Ascending aorta (tissue), 2 donors: ENCODE measurements around the gene MT1A. TPM values are rescaled to one million over a fixed set of nuclear protein-coding genes. Genes with fewer than 3 reads are reported as not detected.

Experiments
- DNase-seq, 2 donors: peaks; one replicate each; pipeline ENCODE4 v3.0.0-alpha.2; 2019; ENCODE audit warnings: low spot score in 2 of 2
- H3K27ac ChIP-seq, 2 donors: fragments of 200-600 bp; sonication (generic); one replicate each; pipeline ENCODE4 v1.5.1; 2016 to 2017; ENCODE audit warnings: mild to moderate bottlenecking in 1 of 2
- H3K27me3 ChIP-seq: fragments of 200-600 bp; sonication (generic); one replicate; pipeline ENCODE4 v1.5.1; 2017
- H3K36me3 ChIP-seq, 2 donors: fragments of 200-600 bp; sonication (generic); one replicate each; pipeline ENCODE4 v1.5.1; 2016
- H3K4me1 ChIP-seq, 2 donors: fragments of 200-600 bp; sonication (generic); one replicate each; pipeline ENCODE4 v1.5.1; 2016 to 2017; ENCODE audit warnings: mild to moderate bottlenecking in 1 of 2
- H3K4me3 ChIP-seq, 2 donors: fragments of 200-600 bp; sonication (generic); one replicate each; pipeline ENCODE4 v1.5.1; 2016 to 2017; ENCODE audit warnings: mild to moderate bottlenecking in 1 of 2
- H3K9me3 ChIP-seq, 2 donors: fragments of 200-600 bp; sonication (generic); one replicate each; pipeline ENCODE4 v1.5.1; 2016
- intact Hi-C: fragments of 100-400 bp; cut with DNase I; formaldehyde crosslinking; loops from one replicate; pipeline ENCODE4 v1.15.1; 2023
- total RNA-seq: library from RNA; depleted of rRNA; stranded (reverse); fragments of >200 nt; gene quantifications from one replicate; pipeline ENCODE4 v1.1.0, GENCODE V29; 2016
- TF ChIP-seq, protein P1 (sequence below), 3 experiments: fragments of 200-600 bp in 2 of 3; fragments of 450-650 bp in 1 of 3; sonication (generic) in 2 of 3; IDR thresholded peaks; one replicate each; pipeline ENCODE4 v1.5.1; 2016 to 2019; ENCODE audit warnings: antibody characterized with exemption in 3 of 3, mild to moderate bottlenecking in 1 of 3, moderate library complexity in 1 of 3

MT1A gene
- total RNA-seq, 1 donor from 2014 or later, result 183 TPM

DNA sequence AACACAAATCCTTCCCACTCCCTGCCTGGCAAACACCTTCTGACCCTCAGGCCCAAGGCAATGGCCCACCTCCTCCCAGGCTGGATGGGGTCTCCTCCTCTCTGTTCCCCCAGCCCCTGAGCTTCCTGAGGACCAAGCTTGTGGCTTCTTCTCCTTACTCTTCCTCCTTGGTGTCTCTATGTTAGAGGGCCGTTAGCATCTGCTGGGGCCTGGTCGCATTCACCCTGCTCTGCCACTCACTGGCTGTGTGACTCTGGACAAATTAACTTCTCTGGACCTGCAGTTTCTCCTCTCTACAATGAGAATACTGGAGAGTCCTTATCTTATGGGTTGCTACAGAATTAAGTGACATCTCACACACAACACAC lies 30.8 kb upstream of the MT1A start:
- Histone ChIP-seq H3K4me1 (peaks cover 11 to 35% of the 10 kb centered on the region in 2 donors), H3K27me3 (no peaks in the 10 kb centered on the region), H3K36me3 (no peaks in the 10 kb centered on the region), H3K9me3 (no peaks in the 10 kb centered on the region), H3K27ac (peak overlapping the region; percentile 87 to 92), H3K4me3 (peak overlapping the region; percentile 51 to 70)
- intact Hi-C loops, result loop anchor here (1.0 to 5.0 kb wide), 5 partner anchors 18 to 325 kb away; partner anchors contain the start of genes HERPUD1, MT1A, MT1E and MT1X
- TF ChIP-seq, protein P1, sequence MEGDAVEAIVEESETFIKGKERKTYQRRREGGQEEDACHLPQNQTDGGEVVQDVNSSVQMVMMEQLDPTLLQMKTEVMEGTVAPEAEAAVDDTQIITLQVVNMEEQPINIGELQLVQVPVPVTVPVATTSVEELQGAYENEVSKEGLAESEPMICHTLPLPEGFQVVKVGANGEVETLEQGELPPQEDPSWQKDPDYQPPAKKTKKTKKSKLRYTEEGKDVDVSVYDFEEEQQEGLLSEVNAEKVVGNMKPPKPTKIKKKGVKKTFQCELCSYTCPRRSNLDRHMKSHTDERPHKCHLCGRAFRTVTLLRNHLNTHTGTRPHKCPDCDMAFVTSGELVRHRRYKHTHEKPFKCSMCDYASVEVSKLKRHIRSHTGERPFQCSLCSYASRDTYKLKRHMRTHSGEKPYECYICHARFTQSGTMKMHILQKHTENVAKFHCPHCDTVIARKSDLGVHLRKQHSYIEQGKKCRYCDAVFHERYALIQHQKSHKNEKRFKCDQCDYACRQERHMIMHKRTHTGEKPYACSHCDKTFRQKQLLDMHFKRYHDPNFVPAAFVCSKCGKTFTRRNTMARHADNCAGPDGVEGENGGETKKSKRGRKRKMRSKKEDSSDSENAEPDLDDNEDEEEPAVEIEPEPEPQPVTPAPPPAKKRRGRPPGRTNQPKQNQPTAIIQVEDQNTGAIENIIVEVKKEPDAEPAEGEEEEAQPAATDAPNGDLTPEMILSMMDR (IDR thresholded peaks at IDR 0.05), result no peak
- DNase-seq, result no peak

DNA sequence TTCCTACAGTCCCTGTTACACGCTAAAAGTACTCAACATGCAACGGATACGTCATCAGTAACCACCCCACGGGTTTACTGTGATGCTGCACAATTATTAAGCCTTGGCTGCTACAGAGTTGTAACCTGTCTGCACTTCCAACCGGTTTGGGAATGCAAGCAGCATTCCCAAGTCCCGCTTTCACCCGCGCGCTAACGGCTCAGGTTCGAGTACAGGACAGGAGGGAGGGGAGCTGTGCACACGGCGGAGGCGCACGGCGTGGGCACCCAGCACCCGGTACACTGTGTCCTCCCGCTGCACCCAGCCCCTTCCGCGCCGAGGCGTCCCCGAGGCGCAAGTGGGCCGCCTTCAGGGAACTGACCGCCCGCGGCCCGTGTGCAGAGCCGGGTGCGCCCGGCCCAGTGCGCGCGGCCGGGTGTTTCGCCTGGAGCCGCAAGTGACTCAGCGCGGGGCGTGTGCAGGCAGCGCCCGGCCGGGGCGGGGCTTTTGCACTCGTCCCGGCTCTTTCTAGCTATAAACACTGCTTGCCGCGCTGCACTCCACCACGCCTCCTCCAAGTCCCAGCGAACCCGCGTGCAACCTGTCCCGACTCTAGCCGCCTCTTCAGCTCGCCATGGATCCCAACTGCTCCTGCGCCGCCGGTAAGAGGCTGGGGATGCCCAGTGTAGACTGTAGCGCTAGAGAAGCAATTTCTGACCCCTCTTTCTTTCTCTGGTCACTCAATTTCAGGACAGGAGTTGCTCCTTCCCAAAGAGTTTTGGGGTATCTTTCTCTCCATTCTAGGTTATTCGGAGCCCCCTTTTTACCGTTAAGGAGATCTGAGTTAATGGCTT lies 30.2 kb upstream of the MT1A start, which contains the start of gene MT2A:
TSS of gene MT2A (plus strand) at position 542 of the 833 bp plus-strand sequence. CDS start at position 614, 72 bp downstream.
- H3K4me3 ChIP-seq, result peak within 1 kb of the TSS; percentile 51 to 70
- peaks cover 11 to 35% of the 10 kb centered on the region in 2 donors for H3K4me1 ChIP-seq
- H3K36me3 ChIP-seq, result no peaks in the 10 kb centered on the region
- H3K27me3 ChIP-seq, result no peaks in the 10 kb centered on the region
- H3K9me3 ChIP-seq, result no peaks in the 10 kb centered on the region
- TF ChIP-seq, protein P1 (IDR thresholded peaks at IDR 0.05), result no peak
- intact Hi-C loops, result loop anchor here (1.0 to 5.0 kb wide), 5 partner anchors 17 to 324 kb away; partner anchors contain the start of genes HERPUD1, MT1A, MT1E and MT1X
- peak within 1 kb of the TSS; percentile 87 to 92 for H3K27ac ChIP-seq
- DNase-seq, result peak; percentile 92 to 98

DNA sequence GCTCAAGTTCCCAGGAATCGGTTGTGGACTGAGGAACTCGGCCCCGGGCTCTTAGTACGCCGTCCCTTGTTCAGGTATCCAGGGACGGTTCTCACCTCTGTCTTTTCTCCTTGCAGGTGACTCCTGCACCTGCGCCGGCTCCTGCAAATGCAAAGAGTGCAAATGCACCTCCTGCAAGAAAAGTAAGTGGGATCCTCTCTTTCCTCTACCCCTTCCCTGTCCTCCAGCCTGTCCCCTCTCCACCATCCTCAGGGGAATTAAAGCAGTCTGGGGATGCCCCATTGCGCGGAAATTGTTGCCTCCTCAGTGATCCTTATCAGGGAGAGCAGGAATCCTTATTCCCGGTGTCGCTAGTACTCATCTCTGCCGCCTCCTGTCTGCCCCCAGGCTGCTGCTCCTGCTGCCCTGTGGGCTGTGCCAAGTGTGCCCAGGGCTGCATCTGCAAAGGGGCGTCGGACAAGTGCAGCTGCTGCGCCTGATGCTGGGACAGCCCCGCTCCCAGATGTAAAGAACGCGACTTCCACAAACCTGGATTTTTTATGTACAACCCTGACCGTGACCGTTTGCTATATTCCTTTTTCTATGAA lies 29.5 kb upstream of the MT1A start:
- Histone ChIP-seq H3K36me3 (no peaks in the 10 kb centered on the region), H3K4me3 (peak overlapping the region; percentile 51 to 70), H3K4me1 (peaks cover 11 to 35% of the 10 kb centered on the region in 2 donors), H3K9me3 (no peaks in the 10 kb centered on the region), H3K27me3 (no peaks in the 10 kb centered on the region), H3K27ac (peak overlapping the region; percentile 87 to 92)
- DNase-seq, result no peak
- TF ChIP-seq, protein P1 (IDR thresholded peaks at IDR 0.05), result no peak
- intact Hi-C loops, result loop anchor here (1.0 to 5.0 kb wide), 5 partner anchors 16 to 323 kb away; partner anchors contain the start of genes HERPUD1, MT1A, MT1E and MT1X

DNA sequence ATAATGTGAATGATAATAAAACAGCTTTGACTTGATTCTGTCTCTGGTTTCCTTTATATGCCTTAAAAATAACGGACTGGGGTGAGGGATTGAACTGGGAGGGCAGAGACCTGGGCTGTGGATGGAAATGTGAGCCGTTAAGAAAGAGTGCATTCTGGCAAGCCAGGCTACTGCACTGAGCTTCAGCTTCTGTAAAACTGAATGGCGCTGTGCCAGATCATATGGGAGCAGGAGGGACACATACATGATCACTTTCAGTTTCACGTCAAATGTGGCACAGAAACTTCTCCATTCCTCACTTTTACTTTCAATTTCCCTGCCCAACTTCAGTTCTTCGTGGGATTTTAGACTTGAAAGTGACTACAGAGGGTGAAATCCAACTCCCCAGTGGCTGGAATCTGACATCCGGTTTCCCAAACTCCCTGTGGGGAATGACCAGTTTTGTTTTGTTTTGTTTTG lies 29.0 kb upstream of the MT1A start:
- Histone ChIP-seq H3K4me1 (peaks cover 11 to 35% of the 10 kb centered on the region in 2 donors), H3K27me3 (no peaks in the 10 kb centered on the region), H3K27ac (peak overlapping the region; percentile 87 to 92), H3K4me3 (peak overlapping the region; percentile 51 to 70), H3K9me3 (no peaks in the 10 kb centered on the region), H3K36me3 (no peaks in the 10 kb centered on the region)
- peak in 1 of 2 donors; percentile 86 for DNase-seq
- TF ChIP-seq, protein P1 (IDR thresholded peaks at IDR 0.05), result no peak
- intact Hi-C loops, result loop anchor here (2.0 to 5.0 kb wide), 3 partner anchors 73 to 323 kb away; partner anchors contain the start of genes HERPUD1, MT1X, NUDT21 and OGFOD1

DNA sequence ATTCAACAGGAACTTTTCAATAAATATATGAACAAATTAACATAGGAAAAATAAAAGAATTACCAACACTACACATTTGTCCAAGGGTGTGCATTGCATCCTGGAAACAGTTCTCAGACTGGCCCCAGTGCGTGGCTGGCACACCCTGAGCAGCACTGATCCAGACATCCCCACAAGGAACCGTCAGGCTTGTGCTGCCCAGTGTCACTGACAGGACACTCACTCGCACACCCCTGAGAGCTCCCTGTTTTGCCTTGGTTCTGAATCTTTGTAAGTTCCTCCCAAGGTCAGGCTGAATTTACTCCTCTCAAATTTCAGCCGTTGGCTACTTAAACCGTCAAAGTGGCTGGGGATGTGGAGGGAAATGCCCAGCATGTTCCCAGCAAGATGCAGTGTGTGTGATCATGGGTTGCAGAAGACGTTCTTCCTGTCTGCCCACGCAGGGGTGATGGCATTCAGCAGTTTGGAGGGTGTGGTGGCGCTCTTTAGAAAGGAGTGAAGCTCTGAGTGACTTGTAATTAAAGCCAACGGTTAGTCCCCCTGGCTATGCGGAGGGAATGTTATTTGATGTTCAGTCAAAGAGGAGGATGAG lies 28.4 kb upstream of the MT1A start:
- peak overlapping the region; percentile 87 to 92 for H3K27ac ChIP-seq
- no peaks in the 10 kb centered on the region for H3K27me3 ChIP-seq
- TF ChIP-seq, protein P1 (IDR thresholded peaks at IDR 0.05), result no peak
- H3K4me3 ChIP-seq, result peak overlapping the region; percentile 51 to 70
- H3K36me3 ChIP-seq, result no peaks in the 10 kb centered on the region
- DNase-seq, result peak in 1 of 2 donors; percentile 89
- intact Hi-C loops, result no loop called here
- H3K4me1 ChIP-seq, result peaks cover 11 to 35% of the 10 kb centered on the region in 2 donors
- H3K9me3 ChIP-seq, result no peaks in the 10 kb centered on the region
